ENCODE results near the gene C1orf105.
"Not testable (repeated sequence)": the region's sequence is repeated elsewhere in the genome, so short reads cannot be mapped to it uniquely, and the experiment has no call there.

Gene C1orf105

GRCh38 chr1:172429331-172430127 is 9.0 kb downstream of the C1orf105 start:
- peak; percentile 8 for DNase-seq

GRCh38 chr1:172430128-172430454 is 9.6 kb downstream of the C1orf105 start:
- no peak for DNase-seq

- DNase-seq, result no peak
Observed at GRCh38 chr1:172431204-172431603, 10.7 kb downstream of the C1orf105 start.

GRCh38 chr1:172431721-172432192 is 11.3 kb downstream of the C1orf105 start:
- DNase-seq, result no peak

- DNase-seq, result not testable (repeated sequence)
Observed at GRCh38 chr1:172437183-172437582, 16.7 kb downstream of the C1orf105 start.

GRCh38 chr1:172442404-172442803 is 21.9 kb downstream of the C1orf105 start:
- DNase-seq, result no peak

GRCh38 chr1:172442843-172443565 is 22.5 kb downstream of the C1orf105 start:
- no peak for DNase-seq

- peak; percentile 75 for DNase-seq
Observed at GRCh38 chr1:172443666-172444453, 23.4 kb downstream of the C1orf105 start, which contains the start of gene PIGC. TSS of gene PIGC (minus strand) at chr1:172444069. CDS start at chr1:172442622, 1,447 bp downstream.

- DNase-seq, result no peak
Observed at GRCh38 chr1:172446547-172446946, 26.1 kb downstream of the C1orf105 start.

- no peak for DNase-seq
Observed at GRCh38 chr1:172447641-172448040, 27.2 kb downstream of the C1orf105 start.

GRCh38 chr1:172448995-172449584 is 28.6 kb downstream of the C1orf105 start:
- no peak for DNase-seq

- DNase-seq, result no peak
Observed at GRCh38 chr1:172449585-172450523, 29.4 kb downstream of the C1orf105 start.

GRCh38 chr1:172450524-172450885 is 30.0 kb downstream of the C1orf105 start:
- no peak for DNase-seq

- DNase-seq, result no peak
Observed at GRCh38 chr1:172451002-172451443, 30.5 kb downstream of the C1orf105 start.

GRCh38 chr1:172452536-172453152 is 32.2 kb downstream of the C1orf105 start:
- DNase-seq, result no peak

- no peak for DNase-seq
Observed at GRCh38 chr1:172453153-172453545, 32.7 kb downstream of the C1orf105 start.

GRCh38 chr1:172453607-172454006 is 33.1 kb downstream of the C1orf105 start:
- DNase-seq, result no peak

- no peak for DNase-seq
Observed at GRCh38 chr1:172455451-172455850, 35.0 kb downstream of the C1orf105 start.

- no peak for DNase-seq
Observed at GRCh38 chr1:172456344-172456769, 35.9 kb downstream of the C1orf105 start.

- no peak for DNase-seq
Observed at GRCh38 chr1:172457479-172458130, 37.1 kb downstream of the C1orf105 start.

GRCh38 chr1:172460177-172460576 is 39.7 kb downstream of the C1orf105 start:
- no peak for DNase-seq
